Prostate gland (tissue), 2 donors: Measurements from ENCODE around the gene JAKMIP3.

Source experiments
- POLR2A ChIP-seq: fragments of 450-650 bp; IDR thresholded peaks from one replicate; pipeline ENCODE4 v1.6.1; 2016; ENCODE audit warnings: antibody characterized with exemption, mild to moderate bottlenecking
- POLR2AphosphoS5 ChIP-seq: sonication (generic); formaldehyde crosslinking; IDR thresholded peaks from one replicate; pipeline ENCODE4 v1.6.1; 2017; ENCODE audit warnings: antibody characterized with exemption
- TF ChIP-seq, protein P1 (sequence below), 4 experiments: fragments of 200-600 bp in 2 of 4; fragments of 450-650 bp in 2 of 4; sonication (generic) in 2 of 4; IDR thresholded peaks; 1 replicate in 3 of 4; 2 replicates in 1 of 4; pipeline ENCODE4 v1.5.1; 2016 to 2019; ENCODE audit warnings: antibody characterized with exemption in 4 of 4, mild to moderate bottlenecking in 2 of 4, moderate library complexity in 2 of 4

DNA sequence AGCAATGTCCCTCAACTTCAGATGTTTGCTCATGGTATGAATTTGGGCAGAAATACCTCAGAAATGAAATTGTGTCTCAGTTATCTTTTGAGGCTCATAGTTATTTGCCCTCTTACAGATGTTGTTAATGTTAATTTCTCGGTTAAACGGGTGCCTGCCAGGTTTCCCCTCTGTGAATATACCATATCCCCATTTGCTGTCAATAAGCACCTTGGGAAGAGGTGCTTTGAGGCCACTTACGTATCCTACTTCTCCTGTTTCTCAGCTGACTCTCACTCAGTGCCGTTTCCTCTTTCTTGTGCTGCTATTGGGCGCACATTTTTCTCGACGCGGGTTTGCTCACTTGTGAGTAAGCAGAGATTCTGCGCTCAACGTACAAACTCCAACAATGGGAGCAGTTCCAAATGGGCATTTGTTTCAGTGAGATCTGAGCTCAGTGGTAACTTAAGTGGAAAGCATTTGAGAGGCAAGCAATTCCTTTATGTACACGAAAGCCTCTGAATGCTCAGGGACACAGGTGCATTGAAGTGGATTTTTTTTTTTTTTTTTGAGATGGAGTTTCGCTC, 34.8 kb upstream of the JAKMIP3 start:
- TF ChIP-seq, protein P1, sequence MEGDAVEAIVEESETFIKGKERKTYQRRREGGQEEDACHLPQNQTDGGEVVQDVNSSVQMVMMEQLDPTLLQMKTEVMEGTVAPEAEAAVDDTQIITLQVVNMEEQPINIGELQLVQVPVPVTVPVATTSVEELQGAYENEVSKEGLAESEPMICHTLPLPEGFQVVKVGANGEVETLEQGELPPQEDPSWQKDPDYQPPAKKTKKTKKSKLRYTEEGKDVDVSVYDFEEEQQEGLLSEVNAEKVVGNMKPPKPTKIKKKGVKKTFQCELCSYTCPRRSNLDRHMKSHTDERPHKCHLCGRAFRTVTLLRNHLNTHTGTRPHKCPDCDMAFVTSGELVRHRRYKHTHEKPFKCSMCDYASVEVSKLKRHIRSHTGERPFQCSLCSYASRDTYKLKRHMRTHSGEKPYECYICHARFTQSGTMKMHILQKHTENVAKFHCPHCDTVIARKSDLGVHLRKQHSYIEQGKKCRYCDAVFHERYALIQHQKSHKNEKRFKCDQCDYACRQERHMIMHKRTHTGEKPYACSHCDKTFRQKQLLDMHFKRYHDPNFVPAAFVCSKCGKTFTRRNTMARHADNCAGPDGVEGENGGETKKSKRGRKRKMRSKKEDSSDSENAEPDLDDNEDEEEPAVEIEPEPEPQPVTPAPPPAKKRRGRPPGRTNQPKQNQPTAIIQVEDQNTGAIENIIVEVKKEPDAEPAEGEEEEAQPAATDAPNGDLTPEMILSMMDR (IDR thresholded peaks at IDR 0.05), result no peak
- TF ChIP-seq POLR2A, result no peak
- no peak for TF ChIP-seq POLR2AphosphoS5
